Memory B cell (primary cell): ENCODE data around the gene MORF4L1.

Experiments used
- ATAC-seq: fragments of 150-1000 bp; cut with Tn5 transposase; 2 replicates; pipeline ENCODE4 v1.10.0; 2021; ENCODE audit warnings: low read depth, mild to moderate bottlenecking, moderate library complexity
- DNase-seq, 2 donors: peaks; one replicate each; pipeline ENCODE4 v3.0.0; 2022; ENCODE audit warnings: low spot score in 2 of 2
- H3K27ac Mint-ChIP-seq: one replicate; pipeline ENCODE4 v1.8.0; 2022; ENCODE audit warnings: mild to moderate bottlenecking, moderate library complexity, mixed read lengths
- H3K27me3 Mint-ChIP-seq: one replicate; pipeline ENCODE4 v1.8.0; 2022; ENCODE audit warnings: mixed read lengths
- H3K36me3 Mint-ChIP-seq: one replicate; pipeline ENCODE4 v1.8.0; 2022; ENCODE audit warnings: mild to moderate bottlenecking, mixed read lengths
- H3K4me1 Mint-ChIP-seq: one replicate; pipeline ENCODE4 v1.8.0; 2022; ENCODE audit warnings: mixed read lengths
- H3K4me3 Mint-ChIP-seq: one replicate; pipeline ENCODE4 v1.8.0; 2022; ENCODE audit warnings: mild to moderate bottlenecking, moderate library complexity, mixed read lengths
- H3K9me3 Mint-ChIP-seq: one replicate; pipeline ENCODE4 v1.8.0; 2022; ENCODE audit warnings: mixed read lengths

The MORF4L1 gene

GRCh38 chr15:78944669-78945407 lies 72.1 kb downstream of the MORF4L1 start, which contains the start of gene CTSH:
Gene CTSH, minus strand, starts transcription at chr15:78945046. Its CDS starts 65 bp downstream, at chr15:78944981.
- no peaks in the 10 kb centered on the region for H3K27me3 Mint-ChIP-seq
- peak within 1 kb of the TSS; percentile 98 for H3K4me3 Mint-ChIP-seq
- H3K9me3 Mint-ChIP-seq = peaks cover 1% of the 10 kb centered on the region
- H3K27ac Mint-ChIP-seq = peak within 1 kb of the TSS; percentile 95
- DNase-seq = peak; percentile 78 to 82
- peak; percentile 81 for ATAC-seq
- H3K36me3 Mint-ChIP-seq = no peaks in the 10 kb centered on the region
- peaks cover 24% of the 10 kb centered on the region for H3K4me1 Mint-ChIP-seq

GRCh38 chr15:78946493-78946892 lies 73.8 kb downstream of the MORF4L1 start:
- no peaks in the 10 kb centered on the region for H3K27me3 Mint-ChIP-seq
- peaks cover 30% of the 10 kb centered on the region for H3K4me1 Mint-ChIP-seq
- H3K27ac Mint-ChIP-seq = peak overlapping the region; percentile 95
- ATAC-seq (no peak), DNase-seq (no peak)
- H3K36me3 Mint-ChIP-seq = no peaks in the 10 kb centered on the region
- peaks cover 1% of the 10 kb centered on the region for H3K9me3 Mint-ChIP-seq
- H3K4me3 Mint-ChIP-seq = no peak overlapping the region

- Mint-ChIP-seq H3K27me3 (no peaks in the 10 kb centered on the region), H3K27ac (no peak overlapping the region), H3K4me3 (no peak overlapping the region), H3K4me1 (peaks cover 37% of the 10 kb centered on the region), H3K9me3 (no peaks in the 10 kb centered on the region), H3K36me3 (no peaks in the 10 kb centered on the region)
- DNase-seq = no peak
- ATAC-seq = no peak
Measured at GRCh38 chr15:78947506-78947905, 74.8 kb downstream of the MORF4L1 start.
